Measurements from ENCODE around the gene GALP.

- no peak for TF ChIP-seq CTCF (IDR thresholded peaks at IDR 0.05; ENCODE audit: insufficient read depth, low read depth, low read length)
- TF ChIP-seq EZH2 (IDR thresholded peaks at IDR 0.05; ENCODE audit: insufficient read depth, low read length), result no peak
These were observed 41.5 kb downstream of the GALP start for GRCh38 chr19:56217039-56217949.
